ENCODE measurements around the gene CAP2. TPM values are rescaled to one million over a fixed set of nuclear protein-coding genes. Genes with fewer than 3 reads are reported as not detected.

Gene CAP2
- total RNA-seq, 1 donor from 2014 or later = 15.5 TPM

- no peaks in the 10 kb centered on the region for H3K9me3 Mint-ChIP-seq (ENCODE audit: low read depth)
- no peaks in the 10 kb centered on the region for H3K27me3 Mint-ChIP-seq
- no peak overlapping the region for H3K27ac Mint-ChIP-seq
- H3K4me1 Mint-ChIP-seq (ENCODE audit: low read depth) = no peaks in the 10 kb centered on the region
- no peak for TF ChIP-seq CTCF (IDR thresholded peaks at IDR 0.05; ENCODE audit: unreplicated experiment)
- DNase-seq (ENCODE audit: low spot score, unreplicated experiment) = no peak
- H3K4me3 Mint-ChIP-seq (ENCODE audit: low read depth) = no peak overlapping the region
- peaks cover 1% of the 10 kb centered on the region for H3K36me3 Mint-ChIP-seq (ENCODE audit: insufficient read depth)
These were observed 109.7 kb downstream of the CAP2 start for GRCh38 chr6:17503051-17503450.

DNA sequence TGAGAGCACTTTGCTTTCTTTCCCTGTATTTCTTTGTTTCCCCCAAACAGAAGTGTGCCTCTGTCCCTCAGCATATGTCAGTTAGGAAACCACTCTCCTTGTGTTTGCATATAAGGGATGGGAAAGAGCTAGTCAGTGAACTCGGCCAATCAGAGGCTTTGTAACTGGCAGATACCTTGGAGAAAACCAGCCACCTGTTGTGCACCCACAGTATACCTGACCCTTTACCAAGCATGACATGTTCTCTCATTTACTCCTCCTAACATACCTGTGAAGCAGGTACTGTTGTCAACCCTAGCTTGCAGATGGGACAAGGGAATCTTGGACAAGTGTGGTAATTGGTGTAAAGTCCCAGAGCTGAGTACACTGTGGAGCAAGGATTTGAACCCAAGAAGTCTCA is 110.6 kb downstream of the CAP2 start:
- TF ChIP-seq CTCF (IDR thresholded peaks at IDR 0.05; ENCODE audit: unreplicated experiment) = no peak
- no peak for DNase-seq (ENCODE audit: low spot score, unreplicated experiment)
- Mint-ChIP-seq H3K9me3 (ENCODE audit: low read depth) (no peaks in the 10 kb centered on the region), H3K27me3 (no peaks in the 10 kb centered on the region), H3K27ac (no peak overlapping the region), H3K36me3 (ENCODE audit: insufficient read depth) (peaks cover 4% of the 10 kb centered on the region), H3K4me3 (ENCODE audit: low read depth) (no peak overlapping the region), H3K4me1 (ENCODE audit: low read depth) (no peaks in the 10 kb centered on the region)

- peak; percentile 48 for TF ChIP-seq CTCF (IDR thresholded peaks at IDR 0.05; ENCODE audit: unreplicated experiment)
- no peaks in the 10 kb centered on the region for H3K27me3 Mint-ChIP-seq
- H3K36me3 Mint-ChIP-seq (ENCODE audit: insufficient read depth) = peaks cover 5% of the 10 kb centered on the region
- no peak for DNase-seq (ENCODE audit: low spot score, unreplicated experiment)
- H3K4me1 Mint-ChIP-seq (ENCODE audit: low read depth) = no peaks in the 10 kb centered on the region
- no peaks in the 10 kb centered on the region for H3K9me3 Mint-ChIP-seq (ENCODE audit: low read depth)
- no peak overlapping the region for H3K4me3 Mint-ChIP-seq (ENCODE audit: low read depth)
- no peak overlapping the region for H3K27ac Mint-ChIP-seq
These were observed 111.7 kb downstream of the CAP2 start for GRCh38 chr6:17505062-17505476.

DNA sequence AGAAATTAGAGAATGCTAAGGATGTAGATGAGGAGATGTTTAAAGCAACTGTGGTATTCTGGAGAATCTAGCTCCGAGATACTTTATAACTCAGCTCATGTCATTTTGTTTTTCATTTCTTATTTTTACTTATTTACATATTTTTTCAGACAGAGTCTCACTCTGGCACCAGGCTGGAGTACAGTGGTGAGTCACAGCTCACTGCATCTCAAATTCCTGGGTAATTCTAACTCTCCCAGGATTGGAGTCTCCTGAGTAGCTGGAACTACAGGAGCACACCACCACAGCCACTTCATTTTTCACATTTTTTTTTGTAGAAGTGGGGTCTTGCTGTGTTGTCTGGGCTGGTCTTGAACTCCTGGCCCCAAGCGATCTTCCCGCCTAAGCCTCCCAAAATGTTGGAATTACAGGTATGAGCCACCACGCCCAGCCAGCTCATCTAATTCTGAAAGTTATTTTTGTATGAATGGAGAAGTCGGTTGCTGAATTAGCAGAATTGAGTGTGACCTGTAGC is 112.4 kb downstream of the CAP2 start:
- H3K9me3 Mint-ChIP-seq (ENCODE audit: low read depth) = no peaks in the 10 kb centered on the region
- peaks cover 9% of the 10 kb centered on the region for H3K36me3 Mint-ChIP-seq (ENCODE audit: insufficient read depth)
- H3K27me3 Mint-ChIP-seq = no peaks in the 10 kb centered on the region
- no peaks in the 10 kb centered on the region for H3K4me1 Mint-ChIP-seq (ENCODE audit: low read depth)
- DNase-seq (ENCODE audit: low spot score, unreplicated experiment) = no peak
- H3K27ac Mint-ChIP-seq = no peak overlapping the region
- no peak overlapping the region for H3K4me3 Mint-ChIP-seq (ENCODE audit: low read depth)
- no peak for TF ChIP-seq CTCF (IDR thresholded peaks at IDR 0.05; ENCODE audit: unreplicated experiment)

DNA sequence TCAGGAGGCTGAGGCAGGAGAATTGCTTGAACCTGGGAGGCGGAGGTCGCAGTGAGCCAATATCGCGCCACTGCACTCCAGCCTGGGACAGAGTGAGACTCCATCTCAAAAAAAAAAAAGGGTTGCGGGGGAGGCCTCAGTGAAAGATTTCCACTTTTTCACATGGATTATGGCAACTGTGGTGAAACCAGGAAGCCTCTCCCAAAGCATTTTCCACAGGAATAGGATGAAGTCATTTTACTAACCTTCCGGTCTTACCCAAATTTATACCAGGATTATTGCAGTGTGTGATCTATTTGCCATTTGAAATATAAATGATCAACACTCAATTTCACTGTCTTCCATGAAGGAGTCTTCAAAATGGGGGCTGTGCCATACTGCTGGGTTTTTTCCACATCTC is 113.1 kb downstream of the CAP2 start:
- Mint-ChIP-seq H3K27ac (no peak overlapping the region), H3K9me3 (ENCODE audit: low read depth) (no peaks in the 10 kb centered on the region), H3K27me3 (no peaks in the 10 kb centered on the region), H3K4me1 (ENCODE audit: low read depth) (no peaks in the 10 kb centered on the region), H3K36me3 (ENCODE audit: insufficient read depth) (peaks cover 10% of the 10 kb centered on the region), H3K4me3 (ENCODE audit: low read depth) (no peak overlapping the region)
- DNase-seq (ENCODE audit: low spot score, unreplicated experiment) = no peak
- TF ChIP-seq CTCF (IDR thresholded peaks at IDR 0.05; ENCODE audit: unreplicated experiment) = no peak
